ENCODE measurements around the gene GSTP1.
"Not testable (repeated sequence)": the region's sequence is repeated elsewhere in the genome, so short reads cannot be mapped to it uniquely, and the experiment has no call there.

GSTP1 gene

DNA sequence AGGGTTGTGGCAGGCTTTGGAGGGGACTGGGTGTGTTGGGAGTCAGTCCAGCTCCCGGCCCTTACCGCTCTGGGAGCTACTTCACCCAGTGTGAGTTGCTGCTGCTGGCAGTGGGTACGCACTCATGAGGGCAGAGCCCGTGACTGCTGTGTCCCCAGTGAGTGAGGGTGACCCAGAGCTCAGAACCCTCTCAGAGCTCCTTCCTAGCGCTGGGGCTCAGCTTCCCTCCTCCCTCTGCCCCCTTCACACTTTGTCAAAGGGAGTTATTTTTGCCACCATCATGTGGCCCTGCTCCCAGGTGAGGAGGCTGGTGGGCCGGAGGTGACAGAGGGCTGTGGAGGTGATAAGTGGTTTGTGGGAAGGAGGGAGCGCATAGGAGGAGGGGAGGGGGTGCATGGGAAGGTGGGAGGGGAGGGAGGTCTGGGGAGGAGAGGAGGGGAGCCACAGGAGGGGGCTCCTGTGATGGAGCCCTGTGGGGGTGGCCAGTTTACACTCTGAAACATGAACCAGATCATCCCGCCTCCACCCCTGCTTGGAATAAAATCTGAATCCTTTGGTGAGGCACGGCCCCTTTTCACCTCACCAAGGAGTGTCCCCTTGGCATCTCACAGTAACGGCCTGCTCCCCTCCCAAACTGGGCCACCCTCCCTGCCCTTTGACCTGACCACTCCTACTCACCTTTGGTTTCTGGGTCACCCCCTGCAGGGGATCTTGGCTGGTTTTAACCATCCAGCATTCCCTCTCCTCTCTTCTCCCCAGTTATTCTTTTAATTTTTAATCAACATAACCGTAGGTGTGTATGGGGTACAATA, 33.0 kb downstream of the GSTP1 start:
- DNase-seq = peak; percentile 50

DNA sequence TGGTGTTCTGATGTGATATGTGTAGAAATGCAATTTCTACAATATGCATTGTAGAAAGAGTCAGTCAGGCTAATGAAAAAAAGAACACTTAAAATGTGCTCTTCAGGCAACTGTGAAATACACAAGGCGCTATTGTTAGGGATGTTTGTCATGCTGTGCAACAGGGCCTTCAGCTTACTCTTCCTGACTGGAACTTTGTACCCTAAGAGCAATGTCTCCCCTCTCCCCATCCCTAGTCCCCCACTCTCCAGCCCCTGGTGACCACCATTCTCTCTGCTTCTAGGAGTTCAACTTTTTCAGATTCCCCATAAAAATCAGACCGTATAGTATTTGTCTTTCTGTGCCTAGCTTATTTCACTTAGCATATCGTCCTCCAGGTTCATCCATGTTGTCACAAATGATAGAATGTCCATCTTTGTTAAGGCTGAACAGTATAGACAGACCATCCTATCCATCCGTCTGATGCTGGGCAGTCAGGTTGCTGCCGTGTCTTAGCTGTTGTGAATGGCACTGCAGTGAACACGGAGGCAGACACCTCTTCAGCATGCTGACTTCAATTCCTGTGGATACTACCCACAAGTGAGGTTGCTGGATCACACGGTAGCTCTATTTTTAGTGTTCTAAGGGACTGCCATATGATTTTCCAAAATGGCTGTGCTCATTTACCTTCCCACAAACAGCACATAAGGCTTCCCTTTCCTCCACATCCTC, 33.8 kb downstream of the GSTP1 start:
- no peak for DNase-seq

DNA sequence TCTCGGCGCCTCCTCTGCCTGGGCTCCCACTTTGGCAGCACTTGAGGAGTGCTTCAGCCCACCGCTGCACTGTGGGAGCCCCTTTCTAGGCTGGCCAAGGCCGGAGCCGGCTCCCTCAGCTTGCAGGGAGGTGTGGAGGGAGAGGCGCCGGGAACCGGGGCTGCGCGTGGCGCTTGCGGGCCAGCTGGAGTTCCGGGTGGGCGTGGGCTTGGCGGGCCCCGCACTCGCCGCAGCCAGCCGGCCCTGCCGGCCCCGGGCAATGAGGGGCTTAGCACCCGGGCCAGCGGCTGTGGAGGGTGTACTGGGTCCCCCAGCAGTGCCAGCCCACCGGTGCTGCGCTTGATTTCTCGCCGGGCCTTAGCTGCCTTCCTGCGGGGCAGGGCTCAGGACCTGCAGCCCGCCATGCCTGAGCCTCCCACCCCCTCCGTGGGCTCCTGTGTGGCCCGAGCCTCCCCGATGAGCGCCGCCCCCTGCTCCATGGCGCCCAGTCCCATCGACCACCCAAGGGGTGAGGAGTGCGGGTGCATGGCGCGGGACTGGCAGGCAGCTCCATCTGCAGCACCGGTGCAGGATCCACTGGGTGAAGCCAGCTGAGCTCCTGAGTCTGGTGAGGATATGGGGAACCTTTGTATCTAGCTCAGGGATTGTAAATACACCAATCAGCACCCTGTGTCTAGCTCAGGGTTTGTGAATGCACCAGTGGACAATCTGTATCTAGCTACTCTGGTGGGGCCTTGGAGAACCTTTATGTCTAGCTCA, 35.5 kb downstream of the GSTP1 start:
- DNase-seq = not testable (repeated sequence)

- not testable (repeated sequence) for DNase-seq
Measured at GRCh38 chr11:67619683-67620618, 36.3 kb downstream of the GSTP1 start.

- not testable (repeated sequence) for DNase-seq
Measured at GRCh38 chr11:67620621-67621020, 37.0 kb downstream of the GSTP1 start.

DNA sequence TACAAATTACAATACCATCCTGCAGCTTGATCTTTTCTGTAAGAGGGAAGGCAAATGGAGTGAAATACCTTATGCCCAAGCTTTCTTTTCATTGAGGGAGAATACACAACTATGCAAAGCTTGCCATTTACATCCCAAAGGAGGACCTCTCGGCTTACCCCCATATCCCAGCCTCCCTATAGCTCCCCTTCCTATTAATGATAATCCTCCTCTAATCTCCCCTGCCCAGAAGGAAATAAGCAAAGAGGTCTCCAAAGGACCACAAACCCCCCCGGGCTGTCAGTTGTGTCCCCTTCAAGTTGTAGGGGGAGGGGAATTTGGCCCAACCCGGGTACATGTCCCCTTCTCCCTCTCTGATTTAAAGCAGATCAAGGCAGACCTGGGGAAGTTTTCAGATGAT, 38.3 kb downstream of the GSTP1 start:
- not testable (repeated sequence) for DNase-seq

GRCh38 chr11:67622905-67623304, 39.3 kb downstream of the GSTP1 start:
- DNase-seq = not testable (repeated sequence)

DNA sequence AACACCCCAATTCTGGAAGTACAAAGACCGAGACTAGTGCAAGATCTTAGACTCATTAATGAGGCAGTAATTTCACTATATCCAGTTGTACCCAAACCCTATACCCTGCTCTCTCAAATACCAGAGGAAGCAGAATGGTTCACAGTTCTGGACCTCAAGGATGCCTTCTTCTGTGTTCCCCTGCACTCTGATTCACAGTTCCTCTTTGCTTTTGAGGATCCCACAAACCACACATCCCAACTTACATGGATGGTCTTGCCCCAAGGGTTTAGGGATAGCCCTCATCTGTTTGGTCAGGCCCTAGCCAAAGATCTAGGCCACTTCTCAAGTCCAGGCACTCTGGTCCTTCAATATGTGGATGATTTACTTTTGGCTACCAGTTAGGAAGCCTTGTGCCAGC, 40.2 kb downstream of the GSTP1 start:
- not testable (repeated sequence) for DNase-seq

- DNase-seq = not testable (repeated sequence)
Measured at GRCh38 chr11:67626131-67626833, 42.7 kb downstream of the GSTP1 start.

DNA sequence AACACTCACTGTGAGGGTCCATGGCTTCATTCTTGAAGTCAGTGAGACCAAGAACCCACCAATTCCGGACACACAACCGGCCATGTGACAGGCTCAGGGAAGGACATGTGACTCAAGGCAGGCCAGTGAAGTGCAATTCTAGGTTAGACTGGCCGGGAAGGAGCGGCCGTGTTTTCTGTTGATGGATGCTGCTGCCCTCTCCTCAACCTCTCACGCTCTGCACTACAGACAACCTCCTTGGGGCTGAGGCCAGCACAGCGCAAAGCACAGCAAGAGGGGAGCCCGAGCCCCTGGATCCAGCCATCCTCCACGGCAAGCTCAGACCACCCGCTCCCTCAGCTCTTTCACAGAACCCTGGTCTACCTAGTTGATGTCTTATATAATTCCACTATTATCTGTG, 43.4 kb downstream of the GSTP1 start:
- DNase-seq = no peak

DNA sequence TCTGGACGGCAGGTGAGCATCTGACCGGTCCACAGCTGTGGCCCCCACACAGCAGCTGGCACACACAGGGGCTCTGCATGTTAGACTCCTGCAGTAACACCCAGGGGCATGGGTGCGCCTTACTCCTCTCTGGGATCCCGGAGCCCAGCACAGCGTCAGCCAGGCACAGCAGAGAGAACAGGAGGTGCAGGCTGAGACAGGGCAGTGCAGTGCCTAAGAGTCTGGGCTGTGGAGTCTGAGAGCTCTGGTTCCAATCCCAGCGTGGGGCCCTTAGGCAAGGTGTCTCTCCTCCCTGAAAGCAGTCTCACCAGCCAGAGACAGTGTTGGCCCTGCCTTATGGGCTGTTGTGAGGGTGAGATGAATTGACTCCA, 43.8 kb downstream of the GSTP1 start:
- DNase-seq = no peak

DNA sequence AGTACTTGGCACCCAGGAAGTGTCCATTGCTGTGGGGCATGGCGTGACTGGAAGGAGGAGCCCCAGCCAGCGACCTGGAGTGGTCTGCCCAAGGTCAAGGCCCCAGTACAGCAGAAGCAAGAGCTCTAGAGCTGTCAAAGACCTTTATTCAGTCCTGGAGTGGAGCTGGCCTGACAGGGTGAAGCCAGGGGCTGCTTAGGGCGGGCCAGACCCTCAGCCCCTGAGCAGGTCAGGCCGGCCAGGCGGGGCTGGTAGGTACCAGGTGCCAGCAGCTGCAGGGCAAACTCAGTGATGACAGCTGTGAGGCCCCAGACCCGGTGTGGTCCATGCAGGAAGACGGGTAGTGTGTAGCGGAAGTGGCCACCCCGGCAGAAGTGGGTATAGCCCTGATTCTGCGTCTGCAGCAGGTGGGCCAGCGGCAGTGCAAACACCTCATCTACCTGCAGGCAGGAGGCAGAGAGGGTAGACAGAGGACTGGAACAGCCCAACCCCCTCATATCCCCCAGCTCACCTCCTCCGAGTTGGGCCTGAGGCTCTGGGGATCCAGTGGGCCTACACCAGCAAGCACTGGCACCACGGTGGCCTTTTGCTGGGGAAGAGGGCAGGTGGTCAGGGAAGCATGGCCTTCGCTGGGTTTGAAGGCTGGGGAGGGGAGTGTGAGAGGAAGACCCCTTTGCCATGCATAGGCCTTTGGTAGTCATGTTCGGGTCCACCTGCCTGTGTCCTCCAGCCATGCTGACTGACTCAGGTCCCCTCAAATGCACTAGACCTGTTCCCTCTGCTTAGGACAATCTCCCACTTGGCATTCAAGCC, 44.4 kb downstream of the GSTP1 start:
- DNase-seq = no peak

GRCh38 chr11:67628710-67629385, 45.2 kb downstream of the GSTP1 start:
- DNase-seq = no peak

DNA sequence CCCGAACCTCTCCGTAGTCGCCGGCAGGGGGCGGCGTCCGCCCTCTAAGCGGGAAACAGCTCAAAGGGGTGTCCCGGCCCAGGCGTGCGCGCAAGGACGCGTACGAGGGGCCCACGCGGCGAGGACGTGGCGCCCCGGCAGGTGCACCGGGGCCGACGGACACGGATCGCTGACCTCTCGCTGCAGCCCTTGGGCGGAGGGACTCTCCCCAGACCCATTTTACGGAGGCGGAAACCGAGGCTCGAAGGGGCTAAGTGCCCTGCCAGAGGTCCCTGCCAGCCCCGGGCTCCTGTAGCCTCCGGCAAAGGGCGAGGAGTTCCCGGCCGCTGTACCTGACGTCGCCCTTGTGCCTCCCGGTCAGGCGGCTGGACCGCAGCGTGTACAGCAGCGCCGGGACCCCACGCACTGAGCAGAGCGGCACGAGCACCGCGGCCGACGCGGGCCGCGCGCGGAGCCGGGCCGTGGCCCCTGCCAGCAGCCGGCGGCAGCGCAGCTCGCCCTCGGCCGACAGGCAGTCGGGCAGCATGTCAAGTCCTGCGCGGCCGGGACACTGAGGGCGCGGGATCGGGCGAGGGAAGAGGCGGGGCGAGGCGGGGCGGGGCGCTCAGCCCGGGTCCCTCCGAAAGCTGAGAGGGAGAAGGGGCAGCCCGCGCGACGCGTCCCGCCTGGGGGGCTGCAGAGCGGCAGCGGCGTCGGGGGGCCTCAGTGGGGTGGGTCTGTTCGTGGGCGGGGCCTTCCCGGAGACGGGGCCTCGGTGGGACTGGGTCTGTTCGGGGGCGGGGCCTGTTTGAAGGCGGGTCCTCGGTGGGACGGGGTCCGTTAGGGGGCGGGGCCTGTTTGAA, 46.0 kb downstream of the GSTP1 start, which contains the start of gene NUDT8:
Gene NUDT8, minus strand, starts transcription at position 552 of the 842 bp plus-strand sequence. Its CDS starts 26 bp downstream, at position 526.
- DNase-seq = peak; percentile 96

- DNase-seq = peak; percentile 98
Measured at GRCh38 chr11:67630228-67630942, 46.8 kb downstream of the GSTP1 start.

- no peak for DNase-seq
Measured at GRCh38 chr11:67630943-67631331, 47.3 kb downstream of the GSTP1 start.

DNA sequence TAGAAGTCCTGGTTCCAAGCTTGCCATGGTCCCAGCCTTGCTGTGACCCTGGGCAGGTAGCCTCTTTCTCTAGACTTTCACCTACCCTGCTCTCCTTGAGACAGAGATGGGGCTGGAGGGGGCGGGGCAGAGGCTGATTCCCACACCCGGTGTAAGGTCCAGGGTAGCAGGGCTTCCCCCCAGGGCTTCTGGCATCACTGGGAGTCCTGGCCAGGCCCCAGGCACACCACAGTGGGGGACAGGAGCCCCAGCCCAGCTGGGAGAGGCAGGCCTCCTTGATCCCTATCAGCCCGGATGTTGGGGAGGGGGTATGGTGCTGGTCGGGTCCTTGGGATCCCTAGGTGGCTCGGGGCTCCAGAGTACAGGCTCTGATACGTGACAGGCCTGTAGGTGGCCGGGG, 47.8 kb downstream of the GSTP1 start:
- no peak for DNase-seq

- DNase-seq = no peak
Measured at GRCh38 chr11:67631853-67632174, 48.2 kb downstream of the GSTP1 start.
